Calu3 (cell line): ENCODE measurements around the gene DGKK. TPM values are rescaled to one million over a fixed set of nuclear protein-coding genes. Genes with fewer than 3 reads are reported as not detected.

Experiments
- BruUV-seq: library from RNA; stranded (reverse); fragments of 400-500 nt; replicated peaks from 2 replicates; lab custom pipeline; 2021; lab: Mats Ljungman, UMichigan
- CTCF ChIA-PET: fragments of 300-600 bp; sonication (Branson Sonifier 250); formaldehyde crosslinking; loops from one replicate; lab custom pipeline; 2022; ENCODE audit warnings: antibody characterized with exemption; lab: Charles Lee
- DNase-seq: peaks from one replicate; pipeline ENCODE4 v3.0.0; 2022
- H3K27ac Mint-ChIP-seq: one replicate; pipeline ENCODE4 v1.8.0; 2022; ENCODE audit warnings: mixed read lengths; ENCODE audit not compliant: unreplicated experiment
- H3K27me3 Mint-ChIP-seq: one replicate; pipeline ENCODE4 v1.8.0; 2022; ENCODE audit warnings: mixed read lengths; ENCODE audit not compliant: unreplicated experiment
- H3K36me3 Mint-ChIP-seq: one replicate; pipeline ENCODE4 v1.8.0; 2022; ENCODE audit warnings: mild to moderate bottlenecking, moderate library complexity, mixed read lengths; ENCODE audit not compliant: insufficient read depth, unreplicated experiment
- H3K4me1 Mint-ChIP-seq: one replicate; pipeline ENCODE4 v1.8.0; 2022; ENCODE audit warnings: mild to moderate bottlenecking, low read depth, mixed read lengths; ENCODE audit not compliant: unreplicated experiment
- H3K4me3 Mint-ChIP-seq: one replicate; pipeline ENCODE4 v1.8.0; 2022; ENCODE audit warnings: mild to moderate bottlenecking, low read depth, moderate library complexity, mixed read lengths; ENCODE audit not compliant: unreplicated experiment
- H3K9me3 Mint-ChIP-seq: one replicate; pipeline ENCODE4 v1.8.0; 2022; ENCODE audit warnings: low read depth, mixed read lengths; ENCODE audit not compliant: unreplicated experiment
- intact Hi-C: fragments of 100-400 bp; cut with micrococcal nuclease; formaldehyde crosslinking; loops from one replicate; pipeline ENCODE4 v1.10.0; 2022; ENCODE audit not compliant: unreplicated experiment
- total RNA-seq: library from RNA; stranded (reverse); gene quantifications from 2 replicates; pipeline ENCODE4 v1.2.3, GENCODE V29; 2022
- TF ChIP-seq, protein P1 (sequence below): fragments of 200-600 bp; IDR thresholded peaks from one replicate; pipeline ENCODE4 v1.8.0; 2022; ENCODE audit warnings: antibody characterized with exemption; ENCODE audit not compliant: unreplicated experiment

Gene DGKK
- total RNA-seq, 1 experiment from 2014 or later, result not detected

DNA sequence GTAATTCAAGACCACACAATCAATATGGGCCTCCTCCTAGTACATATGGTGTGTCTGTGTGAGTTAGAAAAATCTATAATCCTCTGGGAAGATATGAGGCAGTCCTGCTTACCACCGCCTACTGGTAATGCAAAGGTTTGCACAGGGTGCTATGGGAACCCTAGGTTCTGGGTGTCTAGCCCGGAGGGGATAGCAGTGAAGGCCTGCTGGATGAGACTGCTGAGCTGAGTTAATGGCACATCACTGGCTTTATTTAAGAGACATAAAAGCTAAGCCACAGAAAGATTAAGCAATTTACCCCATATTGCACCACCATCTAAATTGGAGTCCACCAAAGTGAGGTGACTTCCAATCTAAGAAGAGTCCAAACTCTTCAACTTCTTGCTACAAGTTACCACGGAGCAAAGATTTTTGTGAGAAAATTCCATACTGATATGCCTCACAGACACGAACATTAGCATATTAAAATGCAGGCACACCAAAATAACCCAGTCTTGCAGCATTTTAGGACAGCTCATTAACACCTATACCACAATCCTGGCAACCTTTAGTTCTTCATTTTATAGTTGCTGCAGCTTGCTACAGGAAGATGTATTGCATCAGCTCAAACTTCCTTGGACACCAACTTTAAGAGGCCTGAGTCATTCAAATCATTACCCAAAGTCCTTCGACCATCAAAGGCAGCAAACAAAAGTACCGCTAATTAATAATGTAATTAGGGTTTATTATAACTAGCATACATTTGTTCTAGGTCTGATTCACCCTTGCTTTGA, 13.7 kb downstream of the DGKK start:
- Mint-ChIP-seq H3K36me3 (no peaks in the 10 kb centered on the region), H3K27me3 (peaks cover 27% of the 10 kb centered on the region), H3K4me3 (no peak overlapping the region), H3K4me1 (no peaks in the 10 kb centered on the region), H3K9me3 (no peaks in the 10 kb centered on the region), H3K27ac (no peak overlapping the region)
- DNase-seq, result no peak
- CTCF ChIA-PET, result no interaction called here
- no TSS peak for BruUV-seq
- TF ChIP-seq, protein P1, sequence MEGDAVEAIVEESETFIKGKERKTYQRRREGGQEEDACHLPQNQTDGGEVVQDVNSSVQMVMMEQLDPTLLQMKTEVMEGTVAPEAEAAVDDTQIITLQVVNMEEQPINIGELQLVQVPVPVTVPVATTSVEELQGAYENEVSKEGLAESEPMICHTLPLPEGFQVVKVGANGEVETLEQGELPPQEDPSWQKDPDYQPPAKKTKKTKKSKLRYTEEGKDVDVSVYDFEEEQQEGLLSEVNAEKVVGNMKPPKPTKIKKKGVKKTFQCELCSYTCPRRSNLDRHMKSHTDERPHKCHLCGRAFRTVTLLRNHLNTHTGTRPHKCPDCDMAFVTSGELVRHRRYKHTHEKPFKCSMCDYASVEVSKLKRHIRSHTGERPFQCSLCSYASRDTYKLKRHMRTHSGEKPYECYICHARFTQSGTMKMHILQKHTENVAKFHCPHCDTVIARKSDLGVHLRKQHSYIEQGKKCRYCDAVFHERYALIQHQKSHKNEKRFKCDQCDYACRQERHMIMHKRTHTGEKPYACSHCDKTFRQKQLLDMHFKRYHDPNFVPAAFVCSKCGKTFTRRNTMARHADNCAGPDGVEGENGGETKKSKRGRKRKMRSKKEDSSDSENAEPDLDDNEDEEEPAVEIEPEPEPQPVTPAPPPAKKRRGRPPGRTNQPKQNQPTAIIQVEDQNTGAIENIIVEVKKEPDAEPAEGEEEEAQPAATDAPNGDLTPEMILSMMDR, result no peak
- intact Hi-C loops, result no loop called here

DNA sequence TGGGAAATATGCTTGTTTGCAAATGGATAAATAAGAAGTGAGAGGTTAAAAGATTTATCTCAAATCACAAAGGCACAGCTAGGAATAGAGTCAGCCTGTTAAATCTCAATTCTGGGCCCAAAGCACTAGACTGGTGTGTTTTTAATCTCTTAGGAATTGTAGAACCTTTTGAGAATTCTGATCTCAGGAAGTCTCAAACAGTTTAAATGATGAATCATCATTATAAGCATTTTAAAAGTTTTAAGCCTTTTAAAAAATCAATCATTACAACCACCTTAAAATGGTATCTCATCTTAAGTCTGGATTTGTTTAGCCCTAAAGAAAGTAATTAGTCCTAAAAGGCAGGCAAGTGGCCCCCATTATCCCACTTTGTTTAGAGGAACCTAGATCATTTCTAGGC, 17.8 kb downstream of the DGKK start:
- intact Hi-C loops, result no loop called here
- DNase-seq, result no peak
- TF ChIP-seq, protein P1, result no peak
- H3K27me3 Mint-ChIP-seq, result peaks cover 12% of the 10 kb centered on the region
- H3K4me1 Mint-ChIP-seq, result no peaks in the 10 kb centered on the region
- CTCF ChIA-PET, result no interaction called here
- H3K4me3 Mint-ChIP-seq, result no peak overlapping the region
- BruUV-seq, result no TSS peak
- H3K9me3 Mint-ChIP-seq, result no peaks in the 10 kb centered on the region
- no peaks in the 10 kb centered on the region for H3K36me3 Mint-ChIP-seq
- no peak overlapping the region for H3K27ac Mint-ChIP-seq

DNA sequence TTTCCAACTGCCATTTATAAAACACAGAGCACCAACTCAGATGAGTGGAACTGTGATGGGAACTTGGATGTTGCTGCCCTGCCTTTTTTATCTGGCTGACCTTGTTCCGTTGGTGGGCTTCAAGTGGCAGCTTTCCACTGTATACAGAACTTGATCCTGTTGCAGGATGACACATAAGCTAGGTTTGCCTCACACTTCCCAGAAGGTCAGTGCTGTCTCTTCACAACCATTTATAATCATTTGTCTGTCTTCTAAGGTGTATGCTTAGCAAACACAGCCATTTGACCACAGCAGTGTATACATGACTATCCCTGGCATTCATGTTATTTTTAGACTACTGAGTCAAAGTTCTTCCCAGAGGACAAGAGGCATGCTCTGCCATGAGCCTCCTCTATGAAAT, 20.3 kb downstream of the DGKK start:
- TF ChIP-seq, protein P1, result no peak
- intact Hi-C loops, result no loop called here
- BruUV-seq, result no TSS peak
- Mint-ChIP-seq H3K9me3 (no peaks in the 10 kb centered on the region), H3K4me3 (no peak overlapping the region), H3K36me3 (no peaks in the 10 kb centered on the region), H3K27me3 (peaks cover 12% of the 10 kb centered on the region), H3K4me1 (no peaks in the 10 kb centered on the region), H3K27ac (no peak overlapping the region)
- DNase-seq, result no peak
- CTCF ChIA-PET, result no interaction called here

DNA sequence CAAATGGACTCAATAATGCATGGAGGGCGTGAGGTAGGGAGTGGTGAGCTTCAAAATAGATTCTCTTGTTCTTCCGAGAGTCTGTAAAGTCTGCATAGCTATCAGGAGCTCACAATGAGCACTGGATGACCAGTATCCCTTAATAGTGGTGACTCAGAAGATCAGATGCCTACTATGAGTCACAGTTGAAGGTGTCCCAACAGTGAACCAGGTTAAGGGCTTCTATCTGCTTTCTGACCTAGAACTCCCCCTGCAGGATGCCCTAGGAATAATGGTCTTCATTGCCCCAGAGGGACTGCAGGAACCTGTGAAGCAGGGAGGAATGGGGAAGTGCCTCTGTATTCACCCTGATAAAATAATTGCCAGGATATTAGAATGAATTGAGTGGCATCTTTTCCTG, 22.1 kb downstream of the DGKK start:
- DNase-seq, result peak; percentile 63
- Mint-ChIP-seq H3K27me3 (peaks cover 2% of the 10 kb centered on the region), H3K9me3 (no peaks in the 10 kb centered on the region), H3K36me3 (no peaks in the 10 kb centered on the region), H3K27ac (no peak overlapping the region), H3K4me1 (no peaks in the 10 kb centered on the region), H3K4me3 (no peak overlapping the region)
- TF ChIP-seq, protein P1, result no peak
- BruUV-seq, result no TSS peak
- intact Hi-C loops, result loop anchor here (10.0 kb wide), 1 partner anchor 344 kb away; no protein-coding TSS in a partner anchor
- CTCF ChIA-PET, result interaction anchor here (0.8 kb wide), 1 partner anchor 348 kb away, joined by 5 read pairs; no protein-coding TSS in a partner anchor
